Duodenal mucosa (tissue), 2 donors: ENCODE results near the gene POLR3E.

ENCODE experiments used
- H3K27ac ChIP-seq: one replicate; pipeline ENCODE4 v1.7.0; 2013; ENCODE audit warnings: low read depth, low read length
- H3K27me3 ChIP-seq, 2 donors: one replicate each; pipeline ENCODE4 v1.7.0; 2013; ENCODE audit warnings: low read length in 2 of 2, control low read depth in 1 of 2; ENCODE audit not compliant: insufficient read depth in 2 of 2, control insufficient read depth in 1 of 2
- H3K36me3 ChIP-seq, 2 donors: one replicate each; pipeline ENCODE4 v1.7.0; 2013; ENCODE audit warnings: low read length in 2 of 2, control low read depth in 1 of 2; ENCODE audit not compliant: insufficient read depth in 2 of 2, control insufficient read depth in 1 of 2
- H3K4me1 ChIP-seq, 2 donors: one replicate each; pipeline ENCODE4 v1.7.0; 2013; ENCODE audit warnings: low read length in 2 of 2, control low read depth in 1 of 2; ENCODE audit not compliant: insufficient read depth in 2 of 2, control insufficient read depth in 1 of 2
- H3K4me3 ChIP-seq, 2 donors: one replicate each; pipeline ENCODE4 v1.7.0; 2013; ENCODE audit warnings: low read length in 2 of 2, low read depth in 1 of 2
- H3K9ac ChIP-seq, 2 donors: one replicate each; pipeline ENCODE4 v1.7.0; 2013; ENCODE audit warnings: low read length in 2 of 2, low read depth in 1 of 2
- H3K9me3 ChIP-seq, 2 donors: one replicate each; pipeline ENCODE4 v1.7.0; 2013; ENCODE audit warnings: low read length in 2 of 2, control low read depth in 1 of 2; ENCODE audit not compliant: control insufficient read depth in 1 of 2

The POLR3E gene

DNA sequence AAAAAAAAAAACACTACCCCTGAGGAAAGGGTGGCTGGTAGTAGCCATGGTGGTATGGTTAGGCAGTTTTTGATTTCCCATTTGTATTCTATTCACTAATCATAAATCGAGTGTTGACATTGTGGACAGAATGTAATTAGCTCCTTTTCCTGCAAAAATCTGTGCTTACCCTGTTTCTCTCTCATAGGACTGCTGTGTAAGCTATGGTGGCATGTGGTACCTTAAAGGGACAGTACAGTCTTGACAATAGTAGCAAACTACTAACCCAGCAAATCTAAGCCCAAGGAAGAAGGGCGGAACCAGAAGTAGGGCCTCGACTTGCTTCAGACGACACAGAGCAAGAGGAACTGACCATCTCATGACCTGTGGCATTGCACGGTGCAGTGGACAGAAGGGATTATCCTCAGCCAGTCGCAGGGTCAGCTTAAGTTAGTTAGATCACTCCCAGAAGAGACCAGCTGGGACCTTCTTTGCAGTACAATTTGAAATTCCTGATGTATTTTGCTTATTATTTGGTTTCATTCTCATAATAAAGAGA, 36.3 kb downstream of the POLR3E start:
- no peak overlapping the region for H3K27ac ChIP-seq
- peaks cover 27 to 57% of the 10 kb centered on the region in 2 donors for H3K36me3 ChIP-seq
- no peak overlapping the region for H3K9ac ChIP-seq
- peaks cover 0 to 16% of the 10 kb centered on the region in 2 donors for H3K9me3 ChIP-seq
- no peaks in the 10 kb centered on the region for H3K27me3 ChIP-seq
- H3K4me3 ChIP-seq, result no peak overlapping the region
- no peaks in the 10 kb centered on the region for H3K4me1 ChIP-seq

DNA sequence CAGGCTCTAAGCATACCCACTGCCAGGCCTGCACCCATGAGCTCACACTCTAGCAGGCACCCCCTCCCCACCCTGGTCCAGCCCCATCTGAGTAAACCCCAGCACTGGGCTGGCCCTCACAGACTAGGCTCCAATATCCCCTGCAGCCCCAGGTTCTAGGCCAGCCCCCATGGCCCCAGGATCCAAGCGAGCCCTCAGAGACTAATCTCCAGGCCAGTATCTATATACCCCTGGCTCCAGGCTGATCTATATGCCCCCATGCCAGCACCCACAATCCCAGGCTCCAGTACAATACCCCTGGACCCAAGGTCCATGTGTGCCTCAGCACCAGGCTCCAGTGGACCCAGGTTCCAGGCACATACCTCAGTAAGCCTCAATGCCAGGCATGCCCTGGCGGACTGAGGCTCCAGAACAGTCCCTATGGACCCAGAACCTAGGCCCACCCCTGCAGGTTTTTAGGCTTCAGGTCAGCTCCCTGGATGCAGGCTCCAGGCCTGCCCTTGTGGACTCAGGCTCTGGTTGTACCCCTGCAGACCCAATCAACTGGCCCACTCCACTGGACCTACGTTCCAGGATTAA, 38.5 kb downstream of the POLR3E start:
- Histone ChIP-seq H3K36me3 (peaks cover 26 to 49% of the 10 kb centered on the region in 2 donors), H3K4me3 (no peak overlapping the region), H3K4me1 (no peaks in the 10 kb centered on the region), H3K9ac (no peak overlapping the region), H3K9me3 (peaks cover 0 to 16% of the 10 kb centered on the region in 2 donors), H3K27ac (no peak overlapping the region), H3K27me3 (no peaks in the 10 kb centered on the region)

- Histone ChIP-seq H3K9ac (no peak overlapping the region), H3K27me3 (no peaks in the 10 kb centered on the region), H3K27ac (no peak overlapping the region), H3K4me3 (no peak overlapping the region), H3K36me3 (peaks cover 26 to 50% of the 10 kb centered on the region in 2 donors), H3K9me3 (peaks cover 0 to 16% of the 10 kb centered on the region in 2 donors), H3K4me1 (no peaks in the 10 kb centered on the region)
Measured at GRCh38 chr16:22336581-22336980, 39.4 kb downstream of the POLR3E start.

GRCh38 chr16:22337045-22337444, 39.8 kb downstream of the POLR3E start:
- no peaks in the 10 kb centered on the region for H3K27me3 ChIP-seq
- H3K4me3 ChIP-seq, result no peak overlapping the region
- H3K27ac ChIP-seq, result no peak overlapping the region
- H3K4me1 ChIP-seq, result no peaks in the 10 kb centered on the region
- no peak overlapping the region for H3K9ac ChIP-seq
- peaks cover 26 to 45% of the 10 kb centered on the region in 2 donors for H3K36me3 ChIP-seq
- H3K9me3 ChIP-seq, result peaks cover 0 to 16% of the 10 kb centered on the region in 2 donors

DNA sequence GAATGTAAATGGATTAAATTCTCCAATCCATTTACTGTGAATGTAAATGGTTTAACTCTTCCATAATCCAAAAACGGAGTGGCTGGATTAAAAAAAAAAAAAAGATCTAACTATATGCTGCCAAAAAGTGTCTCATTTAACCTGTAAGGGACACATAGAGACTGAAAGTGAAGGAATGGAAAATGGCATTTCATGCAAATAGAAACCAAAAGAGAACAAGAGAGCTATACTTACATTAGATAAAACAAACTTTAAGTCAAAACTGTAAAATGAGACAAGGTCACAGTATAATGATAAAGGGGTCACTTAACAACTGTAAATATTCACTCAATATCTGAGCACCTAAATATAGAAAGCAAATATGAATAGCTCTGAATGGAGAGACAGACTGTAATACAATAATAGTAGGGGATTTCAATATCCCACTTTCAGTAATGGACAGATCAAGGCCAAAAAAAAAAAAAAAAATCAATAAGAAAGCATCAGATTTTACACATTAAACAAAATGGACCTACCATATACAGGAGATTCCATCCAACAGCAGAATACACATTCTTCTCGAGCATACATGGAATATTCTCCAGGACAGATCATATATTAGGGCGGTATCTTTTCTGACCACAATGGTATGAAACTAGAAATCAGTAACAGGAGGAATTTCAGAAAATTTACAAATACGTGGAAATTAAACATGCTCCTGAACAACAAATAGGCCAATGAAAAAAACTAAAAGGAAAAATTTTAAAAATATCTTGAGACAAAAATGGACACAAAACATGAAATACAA, 40.8 kb downstream of the POLR3E start:
- H3K27ac ChIP-seq, result no peak overlapping the region
- H3K36me3 ChIP-seq, result peaks cover 26 to 37% of the 10 kb centered on the region in 2 donors
- no peak overlapping the region for H3K9ac ChIP-seq
- H3K9me3 ChIP-seq, result peaks cover 0 to 16% of the 10 kb centered on the region in 2 donors
- no peaks in the 10 kb centered on the region for H3K4me1 ChIP-seq
- H3K27me3 ChIP-seq, result no peaks in the 10 kb centered on the region
- H3K4me3 ChIP-seq, result no peak overlapping the region

GRCh38 chr16:22340945-22341344, 43.7 kb downstream of the POLR3E start:
- Histone ChIP-seq H3K27ac (no peak overlapping the region), H3K9ac (no peak overlapping the region), H3K9me3 (peaks cover 0 to 16% of the 10 kb centered on the region in 2 donors), H3K4me1 (no peaks in the 10 kb centered on the region), H3K4me3 (no peak overlapping the region), H3K36me3 (peaks cover 10 to 18% of the 10 kb centered on the region in 2 donors), H3K27me3 (no peaks in the 10 kb centered on the region)

DNA sequence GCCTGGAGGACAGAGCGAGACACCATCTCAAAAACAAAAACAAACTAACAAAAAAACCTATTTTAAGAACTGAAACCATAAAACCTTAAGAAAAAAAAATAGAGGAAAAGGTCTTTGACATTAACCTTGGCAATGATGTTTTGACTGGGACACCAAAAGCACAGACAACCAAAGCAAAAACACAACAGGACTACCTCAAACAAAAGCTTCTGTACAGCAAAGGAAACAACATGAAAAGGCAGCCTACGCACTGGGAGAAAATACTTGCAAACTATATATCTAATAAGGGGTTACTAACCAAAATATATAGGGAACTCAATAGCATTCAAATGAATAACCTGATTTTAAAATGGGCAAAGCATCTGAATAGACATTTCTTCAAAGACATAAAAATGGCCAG, 44.9 kb downstream of the POLR3E start:
- no peaks in the 10 kb centered on the region for H3K4me1 ChIP-seq
- peaks cover 0 to 6% of the 10 kb centered on the region in 2 donors for H3K9me3 ChIP-seq
- no peak overlapping the region for H3K4me3 ChIP-seq
- H3K27me3 ChIP-seq, result no peaks in the 10 kb centered on the region
- H3K36me3 ChIP-seq, result peaks cover 7 to 21% of the 10 kb centered on the region in 2 donors
- no peak overlapping the region for H3K9ac ChIP-seq
- H3K27ac ChIP-seq, result no peak overlapping the region

GRCh38 chr16:22346483-22346882, 49.3 kb downstream of the POLR3E start:
- no peaks in the 10 kb centered on the region for H3K9me3 ChIP-seq
- no peak overlapping the region for H3K27ac ChIP-seq
- H3K4me1 ChIP-seq, result no peaks in the 10 kb centered on the region
- H3K4me3 ChIP-seq, result no peak overlapping the region
- H3K9ac ChIP-seq, result no peak overlapping the region
- H3K36me3 ChIP-seq, result peaks cover 27 to 52% of the 10 kb centered on the region in 2 donors
- no peaks in the 10 kb centered on the region for H3K27me3 ChIP-seq

GRCh38 chr16:22347100-22347820, 50.1 kb downstream of the POLR3E start:
- Histone ChIP-seq H3K4me1 (peaks cover 0 to 5% of the 10 kb centered on the region in 2 donors), H3K27ac (no peak overlapping the region), H3K36me3 (peaks cover 27 to 52% of the 10 kb centered on the region in 2 donors), H3K9me3 (no peaks in the 10 kb centered on the region), H3K4me3 (no peak overlapping the region), H3K27me3 (no peaks in the 10 kb centered on the region), H3K9ac (no peak overlapping the region)

DNA sequence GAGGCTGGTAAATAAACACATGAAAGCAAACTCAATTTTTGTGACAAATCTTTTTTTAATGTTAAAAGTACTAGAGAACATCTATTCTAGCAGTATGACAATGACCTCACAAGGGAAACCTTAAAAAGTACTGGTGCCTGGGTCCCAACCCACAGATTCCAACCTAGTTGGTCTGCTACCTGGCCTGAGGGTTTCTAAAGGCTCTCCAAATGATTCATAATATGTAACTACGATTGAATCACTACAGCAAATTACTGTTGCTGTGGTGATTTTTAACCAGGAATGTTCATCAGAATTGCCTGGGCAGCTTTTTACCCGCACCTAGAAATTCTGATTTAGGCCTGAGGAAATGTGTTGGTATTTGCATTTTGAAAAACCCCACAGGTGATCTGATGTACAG, 51.1 kb downstream of the POLR3E start:
- Histone ChIP-seq H3K9ac (no peak overlapping the region), H3K27ac (no peak overlapping the region), H3K4me1 (peaks cover 10 to 13% of the 10 kb centered on the region in 2 donors), H3K27me3 (no peaks in the 10 kb centered on the region), H3K9me3 (no peaks in the 10 kb centered on the region), H3K36me3 (peaks cover 27 to 52% of the 10 kb centered on the region in 2 donors), H3K4me3 (no peak overlapping the region)
